Esophagus squamous epithelium (tissue), 4 donors: Measurements from ENCODE around the gene FBXL15.

ENCODE experiments used
- CTCF ChIP-seq, 6 experiments: fragments of 450-650 bp in 4 of 6; fragments of 200-600 bp in 2 of 6; sonication (generic) in 2 of 6; IDR thresholded peaks; one replicate each; pipeline ENCODE4 v1.5.1; 2016 to 2019; ENCODE audit warnings: antibody characterized with exemption in 6 of 6, mild to moderate bottlenecking in 4 of 6, moderate library complexity in 4 of 6
- POLR2A ChIP-seq, 4 donors: fragments of 450-650 bp; IDR thresholded peaks; one replicate each; pipeline ENCODE4 v1.6.1; 2017; ENCODE audit warnings: antibody characterized with exemption in 4 of 4, mild to moderate bottlenecking in 4 of 4, moderate library complexity in 3 of 4

DNA sequence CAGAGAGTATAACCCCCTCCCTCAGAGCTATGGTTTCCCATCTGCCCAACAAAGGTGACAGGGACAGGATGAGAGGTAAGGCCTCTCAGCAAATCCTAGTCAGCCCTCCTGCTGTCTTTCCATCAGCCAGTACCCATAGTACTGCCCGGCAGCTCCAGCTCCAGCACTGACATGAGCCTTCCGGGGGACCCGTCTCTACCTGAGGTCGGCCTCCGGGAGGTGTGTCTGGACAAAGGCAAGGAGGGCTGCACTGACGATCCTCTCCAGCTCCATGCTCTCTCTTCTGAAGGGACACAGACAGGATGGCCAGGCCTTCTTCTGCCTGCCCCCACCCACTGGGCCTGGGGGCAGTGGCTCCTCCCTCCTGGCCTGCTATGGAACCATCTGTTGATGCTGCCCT, 4.3 kb downstream of the FBXL15 start:
- no peak for TF ChIP-seq CTCF (IDR thresholded peaks at IDR 0.05)
- no peak for TF ChIP-seq POLR2A (IDR thresholded peaks at IDR 0.05)
